Testis (tissue), 5 donors: ENCODE data around the gene LYPLA2. TPM values are rescaled to one million over a fixed set of nuclear protein-coding genes. Genes with fewer than 3 reads are reported as not detected.

ENCODE experiments used
- DNase-seq: peaks from one replicate; pipeline ENCODE4 v3.0.0-alpha.2; 2019
- H3K27ac ChIP-seq, 2 donors: fragments of 200-600 bp; sonication (generic); one replicate each; pipeline ENCODE4 v1.5.1; 2019
- H3K27me3 ChIP-seq: fragments of 200-600 bp; sonication (generic); one replicate; pipeline ENCODE4 v1.5.1; 2019
- H3K36me3 ChIP-seq: fragments of 200-600 bp; sonication (generic); one replicate; pipeline ENCODE4 v1.5.1; 2017; ENCODE audit warnings: low read depth; ENCODE audit errors: missing control alignments
- H3K4me1 ChIP-seq: fragments of 200-600 bp; sonication (generic); one replicate; pipeline ENCODE4 v1.5.1; 2019
- H3K4me3 ChIP-seq, 2 donors: fragments of 200-600 bp; sonication (generic); one replicate each; pipeline ENCODE4 v1.5.1; 2017 to 2019
- H3K9me3 ChIP-seq: fragments of 200-600 bp; sonication (generic); one replicate; pipeline ENCODE4 v1.5.1; 2017
- CTCF ChIP-seq, 3 experiments: fragments of 450-650 bp in 2 of 3; fragments of 200-600 bp in 1 of 3; sonication (generic) in 1 of 3; IDR thresholded peaks; one replicate each; pipeline ENCODE4 v1.5.1; 2016 to 2019; ENCODE audit warnings: antibody characterized with exemption in 3 of 3, mild to moderate bottlenecking in 2 of 3, moderate library complexity in 1 of 3
- POLR2A ChIP-seq: fragments of 450-650 bp; IDR thresholded peaks from one replicate; pipeline ENCODE4 v1.6.1; 2017; ENCODE audit warnings: antibody characterized with exemption, mild to moderate bottlenecking, moderate library complexity
- WGBS, 2 donors: methylation state at CpG; one replicate each; pipeline ENCODE4 v1.1.5; 2018; 5-methylcytosine and 5-hydroxymethylcytosine counted together
- intact Hi-C: fragments of 100-400 bp; cut with DNase I; formaldehyde crosslinking; loops from one replicate; pipeline ENCODE4 v1.15.1; 2023; ENCODE audit warnings: low total_unique reads
- long read RNA-seq, 2 donors: transcript quantifications; one replicate each; lab custom pipeline, GENCODE V29; 2026
- polyA plus RNA-seq: library from polyadenylated mRNA; stranded (reverse); fragments of 350-450 nt; fragmentation: Illumina TruSeq; extraction: RNeasy Lipid Tissue Mini Kit (QIAGEN cat#74804); gene quantifications from one replicate; pipeline ENCODE4 v1.2.3, GENCODE V29; 2014; ENCODE audit warnings: low read depth, low replicate concordance; ENCODE audit not compliant: insufficient read depth
- total RNA-seq, 2 donors: library from RNA; depleted of rRNA; stranded (reverse); fragments of >200 nt; gene quantifications; one replicate each; pipeline ENCODE4 v1.2.3, GENCODE V29; 2016

LYPLA2 gene
- 10 to 100 TPM; 46.5 to 47.8 TPM for total RNA-seq
- polyA plus RNA-seq = 36.1 TPM
- long read RNA-seq, donor 1, transcript LYPLA2-205 (10 exons, 1,810 nt) = major isoform, 19 of 24 reads
- long read RNA-seq, donor 1, partial matches to known transcripts = 0 of 24 reads
- long read RNA-seq, donor 1, other reads (novel, unspliced or antisense) = 0 of 24 reads
- long read RNA-seq, donor 2, transcript LYPLA2-205 (10 exons, 1,810 nt) = major isoform, 17 of 17 reads
- long read RNA-seq, donor 2, partial matches to known transcripts = 0 of 17 reads
- long read RNA-seq, donor 2, other reads (novel, unspliced or antisense) = 0 of 17 reads

- Histone ChIP-seq H3K4me1 (peaks cover 12% of the 10 kb centered on the region), H3K27ac (peak within 1 kb of the TSS in 1 of 2 donors; percentile 51), H3K27me3 (no peaks in the 10 kb centered on the region), H3K36me3 (no peaks in the 10 kb centered on the region), H3K9me3 (no peaks in the 10 kb centered on the region), H3K4me3 (peak within 1 kb of the TSS; percentile 66 to 80)
- DNase-seq = peak; percentile 97
- 1 to 2% methylated on average over 21 to 47 of the region's 47 CpGs for WGBS, 2 donors
- intact Hi-C loops = no loop called here
- TF ChIP-seq CTCF (IDR thresholded peaks at IDR 0.05) (no peak), POLR2A (no peak)
Measured at GRCh38 chr1:23790696-23791515, at the start of gene LYPLA2. TSS of gene LYPLA2 (plus strand) at chr1:23791145. CDS start at chr1:23792683, 1,538 bp downstream.

DNA sequence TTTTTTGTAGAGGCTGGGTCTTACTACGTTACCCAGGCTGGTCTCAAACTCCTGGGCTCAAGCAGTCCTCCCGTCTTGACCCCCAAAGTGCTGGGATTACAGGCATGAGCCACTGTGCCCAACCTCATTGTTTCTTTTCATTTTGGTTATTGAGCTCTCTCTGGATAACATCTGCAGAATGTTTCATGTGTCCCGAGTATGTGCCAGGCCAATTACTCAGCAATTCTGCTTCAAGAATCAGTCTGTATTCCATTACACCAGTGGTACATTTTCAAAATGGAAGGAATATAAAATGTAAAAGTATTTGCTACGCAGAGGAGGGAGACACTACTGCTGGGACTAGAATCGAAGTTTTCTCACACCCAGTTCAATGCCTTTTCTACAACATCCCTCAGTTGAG, 49.3 kb upstream of the LYPLA2 start:
- Histone ChIP-seq H3K27me3 (no peaks in the 10 kb centered on the region), H3K27ac (no peak overlapping the region), H3K36me3 (no peaks in the 10 kb centered on the region), H3K9me3 (no peaks in the 10 kb centered on the region), H3K4me3 (no peak overlapping the region), H3K4me1 (no peaks in the 10 kb centered on the region)
- intact Hi-C loops = no loop called here
- TF ChIP-seq CTCF (IDR thresholded peaks at IDR 0.05) (no peak), POLR2A (no peak)
- no peak for DNase-seq
- whole genome bisulfite sequencing, 2 donors = 82 to 87% methylated on average over 5 of the region's 5 CpGs

DNA sequence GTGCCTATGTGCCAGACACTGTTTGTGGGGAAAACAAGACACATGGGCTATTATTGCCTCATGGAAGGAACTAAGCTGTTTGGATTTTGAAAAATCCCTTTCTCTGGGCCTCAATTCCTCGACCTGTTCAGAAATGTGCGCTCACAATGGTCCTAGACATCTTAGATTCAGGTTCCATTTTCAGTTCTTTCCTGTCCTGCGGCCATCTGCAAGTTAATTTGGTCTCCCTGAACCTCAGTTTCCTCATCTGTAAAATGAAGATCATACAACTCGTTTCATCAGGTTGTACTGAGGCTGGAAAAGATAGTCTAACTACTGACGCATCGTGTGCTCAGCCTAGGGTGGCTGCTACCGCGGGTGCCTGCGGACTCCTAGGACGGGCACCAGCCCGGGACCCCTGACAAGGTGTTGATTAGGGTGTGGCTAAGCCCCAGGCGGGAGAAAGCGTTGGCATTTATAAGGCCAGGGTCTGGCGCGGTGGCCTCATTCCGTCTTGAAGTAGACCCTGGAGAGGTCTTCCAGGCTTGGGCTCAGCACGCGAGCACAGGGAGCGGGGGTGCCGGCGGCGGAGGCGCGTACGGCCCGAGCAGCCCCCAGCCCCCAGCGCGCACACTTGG, 48.2 kb upstream of the LYPLA2 start:
- intact Hi-C loops = no loop called here
- Histone ChIP-seq H3K27me3 (no peaks in the 10 kb centered on the region), H3K36me3 (no peaks in the 10 kb centered on the region), H3K4me3 (peak overlapping the region; percentile 89 to 96), H3K27ac (peak overlapping the region; percentile 40 to 89), H3K9me3 (no peaks in the 10 kb centered on the region), H3K4me1 (no peaks in the 10 kb centered on the region)
- WGBS, 2 donors = 7 to 47% methylated on average over 4 to 26 of the region's 28 CpGs
- DNase-seq = peak; percentile 45
- no peak for TF ChIP-seq POLR2A
- TF ChIP-seq CTCF (IDR thresholded peaks at IDR 0.05) = no peak

GRCh38 chr1:23743287-23744152, 47.4 kb upstream of the LYPLA2 start, which contains the start of gene ELOA:
TSS of gene ELOA (plus strand) at chr1:23743471. CDS start at chr1:23743504, 33 bp downstream.
- Histone ChIP-seq H3K27ac (peak within 1 kb of the TSS; percentile 84 to 89), H3K36me3 (no peaks in the 10 kb centered on the region), H3K27me3 (no peaks in the 10 kb centered on the region), H3K4me1 (no peaks in the 10 kb centered on the region), H3K4me3 (peak within 1 kb of the TSS; percentile 89 to 96), H3K9me3 (no peaks in the 10 kb centered on the region)
- peak; percentile 40 for TF ChIP-seq POLR2A
- TF ChIP-seq CTCF (IDR thresholded peaks at IDR 0.05) = no peak
- intact Hi-C loops = no loop called here
- 0 to 1% methylated on average over 1 to 66 of the region's 119 CpGs for WGBS, 2 donors
- DNase-seq = peak; percentile 79
